SU-DHL-6 (cell line): Measurements from ENCODE around the gene ARL16.

ENCODE experiments used
- CTCF ChIP-seq: fragments of 200-600 bp; sonication (generic); IDR thresholded peaks from one replicate; pipeline ENCODE4 v1.5.1; 2017; ENCODE audit warnings: antibody characterized with exemption, mild to moderate bottlenecking, low read length, moderate library complexity; ENCODE audit not compliant: insufficient read depth, poor library complexity, severe bottlenecking
- EZH2phosphoT487 ChIP-seq: fragments of 200-600 bp; sonication (generic), shearing (Covaris generic); conservative IDR thresholded peaks from 2 replicates; pipeline ENCODE4 v1.6.1; 2018; ENCODE audit warnings: mild to moderate bottlenecking, antibody characterized with exemption, low read length, moderate library complexity, mixed read lengths

- no peak for TF ChIP-seq CTCF
- no peak for TF ChIP-seq EZH2phosphoT487
Measured at GRCh38 chr17:81688616-81689015, 5.0 kb upstream of the ARL16 start.
